Measurements from ENCODE around the gene AKAP3.

AKAP3 gene

GRCh38 chr12:4648501-4649357 lies at the start of gene AKAP3, which contains the start of gene NDUFA9:
AKAP3 (minus strand) TSS chr12:4649051; CDS start chr12:4638196, 10,855 bp downstream.
NDUFA9 (plus strand) TSS chr12:4649114; CDS start chr12:4649127, 13 bp downstream.
- DNase-seq (ENCODE audit: low read depth in 1 of 2, low spot score in 1 of 2): peak; percentile 56 to 80

DNA sequence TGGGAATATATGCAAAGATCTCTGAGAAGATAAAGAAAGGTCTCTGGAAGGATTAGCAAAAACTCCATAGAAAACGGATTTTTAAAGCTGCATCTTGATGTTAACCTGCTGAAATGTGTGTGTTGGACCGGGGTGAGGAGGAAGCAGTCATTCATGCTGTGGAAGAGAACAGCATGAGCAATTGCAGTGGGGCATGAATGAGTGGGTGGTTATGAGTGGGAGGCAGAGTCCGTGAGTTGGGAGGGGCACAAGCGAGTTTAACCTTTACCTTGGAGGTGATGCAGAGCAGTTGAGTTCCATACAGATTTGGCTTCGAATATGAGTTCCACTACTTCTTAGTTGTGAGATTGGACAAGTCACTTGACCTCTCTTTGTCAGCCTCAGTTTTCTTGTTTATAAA lies 41.9 kb upstream of the AKAP3 start:
- no peak for DNase-seq (ENCODE audit: low read depth in 1 of 2, low spot score in 1 of 2)

GRCh38 chr12:4685317-4685716 lies 36.5 kb upstream of the AKAP3 start:
- no peak for DNase-seq (ENCODE audit: low read depth in 1 of 2, low spot score in 1 of 2)

GRCh38 chr12:4681732-4682131 lies 32.9 kb upstream of the AKAP3 start:
- DNase-seq (ENCODE audit: low read depth in 1 of 2, low spot score in 1 of 2): no peak

GRCh38 chr12:4679711-4680110 lies 30.9 kb upstream of the AKAP3 start:
- DNase-seq (ENCODE audit: low read depth in 1 of 2, low spot score in 1 of 2): no peak

DNA sequence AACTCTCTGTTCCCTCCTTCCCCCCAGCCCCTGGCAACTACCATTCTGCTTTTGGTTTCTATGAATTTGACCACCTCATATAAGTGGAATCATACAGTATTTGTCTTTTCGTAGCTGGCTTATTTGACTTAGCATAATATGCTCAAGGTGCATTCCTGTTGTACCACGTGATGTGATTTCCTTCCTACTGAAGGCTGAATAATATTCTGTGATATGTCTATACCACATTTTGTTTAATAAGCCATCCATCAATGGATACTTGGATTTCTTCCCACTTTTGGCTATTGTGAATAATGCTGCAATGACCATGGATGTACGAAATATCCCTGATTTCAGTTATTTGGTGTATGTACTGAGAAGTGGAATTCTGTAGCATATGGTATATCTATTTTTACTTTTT lies 16.4 kb upstream of the AKAP3 start:
- DNase-seq (ENCODE audit: low read depth in 1 of 2, low spot score in 1 of 2): no peak

DNA sequence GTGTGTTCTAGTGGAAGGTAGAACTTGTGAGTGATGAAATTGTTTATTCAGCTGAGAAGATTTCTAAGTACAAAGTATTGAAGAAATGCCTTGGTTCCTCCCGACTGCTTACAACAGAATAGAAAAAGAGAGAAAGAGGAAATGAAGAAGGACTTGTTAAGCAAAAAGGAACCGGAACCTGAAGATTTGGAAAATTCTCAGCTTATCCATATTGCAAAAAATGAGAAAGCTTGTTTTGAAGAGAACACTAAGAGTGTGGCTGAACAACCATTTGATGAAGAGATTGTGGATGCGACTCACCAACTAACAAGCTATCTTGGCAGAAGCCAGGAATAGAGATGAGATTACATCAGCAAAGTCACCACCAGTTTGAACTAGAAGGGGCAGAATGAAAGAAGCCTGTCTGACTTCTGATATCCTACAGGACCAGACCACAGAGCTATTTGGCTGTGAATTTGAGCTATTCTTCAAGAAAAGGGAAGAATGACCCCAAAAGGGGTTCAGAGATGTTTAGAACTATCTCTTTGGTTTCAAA lies 15.2 kb upstream of the AKAP3 start:
- no peak for DNase-seq (ENCODE audit: low read depth in 1 of 2, low spot score in 1 of 2)

DNA sequence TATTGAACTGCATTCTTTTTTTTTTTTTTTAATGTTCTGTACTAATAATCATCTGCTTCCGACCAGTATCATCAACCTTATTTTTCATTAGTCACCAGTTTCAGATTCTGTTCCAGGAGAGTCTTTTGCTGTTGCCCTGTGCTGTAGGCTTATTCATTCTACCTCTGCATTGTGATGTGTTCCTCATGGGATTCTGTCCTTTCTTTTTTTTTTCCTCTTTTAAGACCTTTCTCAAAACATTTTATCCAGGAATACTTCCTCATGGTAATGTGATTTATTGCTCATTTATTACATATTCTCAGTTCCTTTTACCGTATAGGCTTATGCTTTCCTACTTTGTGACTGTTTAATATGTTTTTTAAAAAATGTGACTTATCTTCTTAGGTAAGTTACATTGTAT lies 4.8 kb upstream of the AKAP3 start:
- no peak for DNase-seq (ENCODE audit: low read depth in 1 of 2, low spot score in 1 of 2)

- DNase-seq (ENCODE audit: low read depth in 1 of 2, low spot score in 1 of 2): no peak
Measured at GRCh38 chr12:4653257-4653656, 4.4 kb upstream of the AKAP3 start.

DNA sequence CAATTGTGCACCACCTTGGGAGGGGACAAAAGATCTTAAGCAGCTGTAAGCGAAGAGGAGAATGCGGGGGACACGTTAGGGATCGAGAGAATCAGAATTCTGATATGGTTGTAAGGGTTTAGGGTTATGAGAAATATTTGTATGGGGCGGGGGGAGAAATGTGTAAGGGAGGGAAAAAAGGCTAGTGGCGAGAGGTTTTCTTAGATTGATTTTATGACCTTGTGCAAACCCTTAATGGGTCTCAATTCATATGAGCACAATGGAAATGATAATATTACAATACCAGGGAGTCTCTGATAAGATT lies 459 bp upstream of the AKAP3 start:
- no peak for DNase-seq (ENCODE audit: low read depth in 1 of 2, low spot score in 1 of 2)

DNA sequence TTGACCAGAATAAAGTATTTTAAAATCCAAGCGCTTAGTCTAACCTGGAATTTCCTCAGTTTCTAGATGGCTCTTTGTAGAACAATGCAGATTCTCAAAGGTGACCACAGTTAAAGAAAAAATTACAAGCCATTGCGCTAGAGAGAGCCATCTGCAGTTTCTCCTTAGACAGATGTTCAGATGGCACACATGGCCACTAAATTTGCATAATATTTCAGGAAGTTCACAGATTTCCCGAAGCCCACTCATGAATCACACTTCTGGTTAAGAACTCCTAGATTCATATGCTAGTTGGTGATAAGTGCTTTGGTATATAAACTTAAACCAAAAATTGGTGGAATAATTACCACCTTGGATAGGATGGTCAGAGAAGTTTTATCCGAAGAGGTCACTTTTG lies 749 bp downstream of the AKAP3 start:
- no peak for DNase-seq (ENCODE audit: low read depth in 1 of 2, low spot score in 1 of 2)

DNA sequence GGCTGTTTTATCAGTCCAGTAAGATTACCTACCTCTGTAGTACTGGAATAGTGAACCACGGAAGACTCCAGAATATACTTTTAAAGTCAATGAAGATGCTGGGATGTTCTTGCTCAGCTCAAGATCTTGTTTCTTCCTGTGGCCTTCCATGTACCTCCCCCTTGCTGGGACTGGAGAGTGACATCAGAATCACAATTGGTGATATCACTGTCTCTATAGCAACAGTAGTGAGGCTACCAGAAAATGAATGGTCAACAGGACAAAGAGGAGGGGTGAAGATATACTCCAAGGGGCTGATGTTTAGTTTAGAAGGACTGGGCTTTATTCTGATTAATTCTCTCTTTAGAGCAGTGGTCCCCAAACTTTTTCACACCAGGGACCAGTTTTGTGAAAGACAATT lies 3.8 kb downstream of the AKAP3 start:
- no peak for DNase-seq (ENCODE audit: low read depth in 1 of 2, low spot score in 1 of 2)

DNA sequence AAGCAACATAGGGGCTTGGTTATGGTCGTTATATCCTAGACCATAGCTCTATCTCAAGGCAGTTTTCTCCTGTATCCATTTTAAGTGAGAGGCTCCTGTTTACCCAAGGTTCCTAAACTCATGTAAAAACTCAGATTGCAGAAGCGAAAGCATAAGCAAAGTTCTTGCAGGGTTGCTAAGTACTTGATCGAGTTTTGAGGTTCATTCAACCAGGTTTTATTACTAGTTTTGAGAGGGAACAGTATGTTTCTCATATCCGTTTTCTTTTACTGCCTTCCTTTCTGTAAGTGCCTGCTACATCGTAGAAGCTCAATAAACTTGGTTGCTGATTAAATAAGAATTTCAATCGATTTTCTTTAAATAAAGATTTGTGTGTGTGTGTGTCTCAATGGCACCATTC lies 5.1 kb downstream of the AKAP3 start:
- DNase-seq (ENCODE audit: low read depth in 1 of 2, low spot score in 1 of 2): no peak

GRCh38 chr12:4630262-4630661 lies 18.6 kb downstream of the AKAP3 start:
- no peak for DNase-seq (ENCODE audit: low read depth in 1 of 2, low spot score in 1 of 2)

- no peak for DNase-seq (ENCODE audit: low read depth in 1 of 2, low spot score in 1 of 2)
Measured at GRCh38 chr12:4628406-4628805, 20.4 kb downstream of the AKAP3 start.

- no peak for DNase-seq (ENCODE audit: low read depth in 1 of 2, low spot score in 1 of 2)
Measured at GRCh38 chr12:4626543-4626942, 22.3 kb downstream of the AKAP3 start.

DNA sequence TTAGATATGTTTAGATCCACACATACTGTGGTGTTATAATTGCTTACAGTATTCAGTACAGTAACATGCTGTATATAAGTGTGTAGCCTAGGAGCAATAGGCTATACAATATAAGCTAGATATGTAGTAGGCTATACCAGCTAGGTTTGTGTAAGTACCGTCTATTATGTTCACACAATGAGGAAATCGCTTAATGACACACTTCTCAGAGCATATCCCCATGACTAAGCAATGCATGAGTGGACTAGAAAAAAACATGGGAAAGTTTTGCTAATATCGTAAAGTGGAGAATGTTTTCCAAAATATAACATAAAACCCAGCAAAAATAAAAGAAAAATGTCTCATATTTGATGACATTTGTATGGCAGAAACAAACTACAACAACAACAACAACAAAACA lies 27.3 kb downstream of the AKAP3 start:
- no peak for DNase-seq (ENCODE audit: low read depth in 1 of 2, low spot score in 1 of 2)

- DNase-seq (ENCODE audit: low read depth in 1 of 2, low spot score in 1 of 2): no peak
Measured at GRCh38 chr12:4615667-4616066, 33.2 kb downstream of the AKAP3 start.

DNA sequence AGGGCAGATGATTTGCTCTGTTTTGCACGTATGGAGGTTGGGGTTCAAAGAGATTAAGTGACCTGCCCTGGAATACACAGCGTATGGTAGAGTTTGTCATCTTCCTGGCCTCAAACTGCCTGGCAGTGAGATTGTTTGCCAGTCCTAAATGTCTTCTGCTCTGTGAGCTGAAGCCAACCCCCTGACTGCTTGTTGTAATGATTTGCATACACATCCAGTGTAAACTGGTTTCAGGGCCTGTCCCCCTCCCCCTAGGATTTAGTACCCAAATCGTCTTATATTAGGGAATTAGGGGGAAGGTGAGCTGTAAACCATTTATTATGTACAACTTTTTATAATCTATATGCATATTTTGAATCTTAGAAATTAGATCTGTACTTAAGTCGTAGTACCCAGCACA lies 38.4 kb downstream of the AKAP3 start:
- DNase-seq (ENCODE audit: low read depth in 1 of 2, low spot score in 1 of 2): no peak

GRCh38 chr12:4609071-4609470 lies 39.8 kb downstream of the AKAP3 start:
- no peak for DNase-seq (ENCODE audit: low read depth in 1 of 2, low spot score in 1 of 2)

- DNase-seq (ENCODE audit: low read depth in 1 of 2, low spot score in 1 of 2): no peak
Measured at GRCh38 chr12:4607056-4607455, 41.8 kb downstream of the AKAP3 start.

DNA sequence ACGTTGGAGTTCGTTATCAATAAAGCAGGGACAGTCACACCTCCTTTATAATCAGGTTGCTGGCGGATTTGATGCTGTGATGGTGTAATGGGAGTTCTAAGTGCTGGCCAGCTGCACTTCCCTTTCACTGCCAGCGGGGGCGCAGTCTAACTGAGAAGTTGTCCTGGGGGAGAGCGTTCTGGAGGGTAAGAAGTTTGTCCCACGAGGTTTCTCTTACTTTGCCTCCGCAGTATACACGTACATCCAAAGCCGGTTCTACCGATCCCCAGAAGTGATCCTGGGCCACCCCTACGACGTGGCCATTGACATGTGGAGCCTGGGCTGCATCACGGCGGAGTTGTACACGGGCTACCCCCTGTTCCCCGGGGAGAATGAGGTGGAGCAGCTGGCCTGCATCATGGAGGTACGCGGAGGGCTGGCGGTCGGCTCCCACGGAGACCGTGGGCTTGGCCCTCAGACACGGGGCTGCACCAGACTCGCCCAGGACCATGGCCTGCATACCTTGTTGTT lies 44.1 kb downstream of the AKAP3 start:
- DNase-seq (ENCODE audit: low read depth in 1 of 2, low spot score in 1 of 2): peak; percentile 59 to 75

- no peak for DNase-seq (ENCODE audit: low read depth in 1 of 2, low spot score in 1 of 2)
Measured at GRCh38 chr12:4603946-4604345, 44.9 kb downstream of the AKAP3 start.

Data from activated CD4-positive, alpha-beta T cell treated with anti-CD3 and anti-CD28 coated beads, Interleukin-2, amount 50 U/mL, for 24 hours (primary cell).